Stimulated activated CD4-positive, alpha-beta T cell treated with anti-CD3 and anti-CD28 coated beads, Interleukin-15, amount 100 ng/mL, for 24 hours (primary cell): ENCODE measurements around the gene TSHZ2.
"Not testable (repeated sequence)": the region's sequence is repeated elsewhere in the genome, so short reads cannot be mapped to it uniquely, and the experiment has no call there.

ENCODE experiments used
- DNase-seq: peaks from one replicate; pipeline ENCODE4 v3.0.0-alpha.2; 2020

The TSHZ2 gene

GRCh38 chr20:53402233-53403005, 430.3 kb downstream of the TSHZ2 start:
- peak; percentile 30 for DNase-seq

GRCh38 chr20:53403029-53403428, 430.9 kb downstream of the TSHZ2 start:
- DNase-seq: no peak

GRCh38 chr20:53405139-53405538, 433.0 kb downstream of the TSHZ2 start:
- DNase-seq: no peak

- DNase-seq: no peak
Observed at GRCh38 chr20:53406580-53406979, 434.4 kb downstream of the TSHZ2 start.

- DNase-seq: no peak
Observed at GRCh38 chr20:53408691-53409446, 436.7 kb downstream of the TSHZ2 start.

GRCh38 chr20:53409447-53409717, 437.2 kb downstream of the TSHZ2 start:
- DNase-seq: no peak

- no peak for DNase-seq
Observed at GRCh38 chr20:53411129-53411528, 439.0 kb downstream of the TSHZ2 start.

- no peak for DNase-seq
Observed at GRCh38 chr20:53411891-53412290, 439.7 kb downstream of the TSHZ2 start.

- DNase-seq: no peak
Observed at GRCh38 chr20:53412577-53413185, 440.5 kb downstream of the TSHZ2 start.

GRCh38 chr20:53413186-53413631, 441.1 kb downstream of the TSHZ2 start:
- peak; percentile 64 for DNase-seq

GRCh38 chr20:53413845-53414244, 441.7 kb downstream of the TSHZ2 start:
- not testable (repeated sequence) for DNase-seq

- DNase-seq: no peak
Observed at GRCh38 chr20:53419693-53420460, 447.7 kb downstream of the TSHZ2 start.

GRCh38 chr20:53421343-53421742, 449.2 kb downstream of the TSHZ2 start:
- DNase-seq: no peak

- no peak for DNase-seq
Observed at GRCh38 chr20:53422039-53422438, 449.9 kb downstream of the TSHZ2 start.

GRCh38 chr20:53423587-53424146, 451.5 kb downstream of the TSHZ2 start:
- DNase-seq: no peak

GRCh38 chr20:53425481-53425880, 453.3 kb downstream of the TSHZ2 start:
- DNase-seq: no peak

GRCh38 chr20:53425941-53426340, 453.8 kb downstream of the TSHZ2 start:
- no peak for DNase-seq

GRCh38 chr20:53426766-53427312, 454.7 kb downstream of the TSHZ2 start:
- DNase-seq: no peak

- no peak for DNase-seq
Observed at GRCh38 chr20:53427951-53428350, 455.8 kb downstream of the TSHZ2 start.

- no peak for DNase-seq
Observed at GRCh38 chr20:53428588-53428987, 456.4 kb downstream of the TSHZ2 start.

- no peak for DNase-seq
Observed at GRCh38 chr20:53428996-53429395, 456.8 kb downstream of the TSHZ2 start.

- DNase-seq: no peak
Observed at GRCh38 chr20:53434662-53435061, 462.5 kb downstream of the TSHZ2 start.

- not testable (repeated sequence) for DNase-seq
Observed at GRCh38 chr20:53436927-53437326, 464.8 kb downstream of the TSHZ2 start.
